ENCODE data around the gene SGK1.
"Not testable (repeated sequence)": the region's sequence is repeated elsewhere in the genome, so short reads cannot be mapped to it uniquely, and the experiment has no call there.

The SGK1 gene

GRCh38 chr6:134326192-134326591 is 8.3 kb upstream of the SGK1 start:
- not testable (repeated sequence) for DNase-seq (ENCODE audit: low spot score)

GRCh38 chr6:134324766-134325165 is 6.9 kb upstream of the SGK1 start:
- DNase-seq (ENCODE audit: low spot score), result no peak

- DNase-seq (ENCODE audit: low spot score), result no peak
Observed at GRCh38 chr6:134324141-134324540, 6.2 kb upstream of the SGK1 start.

- DNase-seq (ENCODE audit: low spot score), result peak; percentile 72
Observed at GRCh38 chr6:134323698-134324097, 5.8 kb upstream of the SGK1 start.

- no peak for DNase-seq (ENCODE audit: low spot score)
Observed at GRCh38 chr6:134323294-134323693, 5.4 kb upstream of the SGK1 start.

- no peak for DNase-seq (ENCODE audit: low spot score)
Observed at GRCh38 chr6:134322216-134322615, 4.3 kb upstream of the SGK1 start.

GRCh38 chr6:134321246-134321645 is 3.3 kb upstream of the SGK1 start:
- no peak for DNase-seq (ENCODE audit: low spot score)

- not testable (repeated sequence) for DNase-seq (ENCODE audit: low spot score)
Observed at GRCh38 chr6:134319686-134320085, 1.8 kb upstream of the SGK1 start.

- DNase-seq (ENCODE audit: low spot score), result no peak
Observed at GRCh38 chr6:134318974-134319281, 1.0 kb upstream of the SGK1 start.

- no peak for DNase-seq (ENCODE audit: low spot score)
Observed at GRCh38 chr6:134318236-134318973, 493 bp upstream of the SGK1 start.

- DNase-seq (ENCODE audit: low spot score), result no peak
Observed at GRCh38 chr6:134316733-134317431, 1.0 kb downstream of the SGK1 start.

GRCh38 chr6:134315974-134316441 is 1.9 kb downstream of the SGK1 start:
- no peak for DNase-seq (ENCODE audit: low spot score)

- no peak for DNase-seq (ENCODE audit: low spot score)
Observed at GRCh38 chr6:134315189-134315588, 2.7 kb downstream of the SGK1 start.

GRCh38 chr6:134314006-134314821 is 3.7 kb downstream of the SGK1 start:
- DNase-seq (ENCODE audit: low spot score), result no peak

- DNase-seq (ENCODE audit: low spot score), result no peak
Observed at GRCh38 chr6:134312038-134312660, 5.8 kb downstream of the SGK1 start.

GRCh38 chr6:134310817-134311216 is 7.1 kb downstream of the SGK1 start:
- DNase-seq (ENCODE audit: low spot score), result no peak

GRCh38 chr6:134309983-134310605 is 7.8 kb downstream of the SGK1 start:
- no peak for DNase-seq (ENCODE audit: low spot score)

- no peak for DNase-seq (ENCODE audit: low spot score)
Observed at GRCh38 chr6:134309227-134309626, 8.7 kb downstream of the SGK1 start.

- DNase-seq (ENCODE audit: low spot score), result no peak
Observed at GRCh38 chr6:134308800-134309199, 9.1 kb downstream of the SGK1 start.

GRCh38 chr6:134307870-134308269 is 10.0 kb downstream of the SGK1 start:
- DNase-seq (ENCODE audit: low spot score), result no peak

- no peak for DNase-seq (ENCODE audit: low spot score)
Observed at GRCh38 chr6:134307075-134307474, 10.8 kb downstream of the SGK1 start.

GRCh38 chr6:134304381-134304780 is 13.5 kb downstream of the SGK1 start:
- not testable (repeated sequence) for DNase-seq (ENCODE audit: low spot score)
